Measurements from ENCODE around the gene HSF2BP. TPM values are rescaled to one million over a fixed set of nuclear protein-coding genes. Genes with fewer than 3 reads are reported as not detected.
A peak's percentile ranks its signal among the peaks of the same experiment; 100 is the strongest.

Gene HSF2BP
- polyA plus RNA-seq, 1 donor from 2014 or later = 0.89 TPM

DNA sequence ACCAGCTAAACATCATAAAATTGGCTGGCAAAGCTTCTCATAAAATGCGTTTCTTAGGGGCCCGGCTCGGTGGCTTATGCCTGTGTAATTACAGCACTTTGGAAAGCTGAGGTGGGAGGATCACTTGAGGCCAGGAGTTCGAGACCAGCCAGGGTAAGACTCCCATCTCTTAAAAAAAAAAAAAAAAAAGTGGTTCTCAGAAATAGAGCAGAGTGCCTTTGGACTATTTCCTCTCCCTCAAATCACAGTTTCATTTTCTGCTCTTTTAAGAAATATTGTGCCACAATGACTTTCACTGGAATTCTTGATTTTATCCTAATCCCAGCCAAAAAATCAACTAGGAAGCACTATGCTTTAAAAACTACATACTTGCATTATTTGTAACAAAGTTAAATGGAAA, 13.3 kb downstream of the HSF2BP start:
- Histone ChIP-seq H3K4me2 (ENCODE audit: low read length) (no peak overlapping the region), H2AFZ (ENCODE audit: low read depth, low read length) (no peak overlapping the region), H3K27me3 (ENCODE audit: insufficient read depth, low read depth, low read length) (no peaks in the 10 kb centered on the region), H3K9ac (ENCODE audit: low read length) (no peak overlapping the region), H3K9me2 (ENCODE audit: insufficient read depth, low read length) (no peaks in the 10 kb centered on the region), H3K9me3 (ENCODE audit: low read length) (no peaks in the 10 kb centered on the region), H3K4me3 (ENCODE audit: low read length) (no peak overlapping the region), H3F3A (ENCODE audit: insufficient read depth, low read length, poor library complexity, severe bottlenecking) (no peaks in the 10 kb centered on the region), H3K36me3 (ENCODE audit: insufficient read depth, low read length) (no peaks in the 10 kb centered on the region), H3K27ac (ENCODE audit: low read length) (no peak overlapping the region), H3K79me2 (replicated peaks; ENCODE audit: insufficient read depth, low read length) (no peaks in the 10 kb centered on the region), H4K20me1 (ENCODE audit: insufficient read depth) (no peaks in the 10 kb centered on the region)
- TF ChIP-seq, protein P1, sequence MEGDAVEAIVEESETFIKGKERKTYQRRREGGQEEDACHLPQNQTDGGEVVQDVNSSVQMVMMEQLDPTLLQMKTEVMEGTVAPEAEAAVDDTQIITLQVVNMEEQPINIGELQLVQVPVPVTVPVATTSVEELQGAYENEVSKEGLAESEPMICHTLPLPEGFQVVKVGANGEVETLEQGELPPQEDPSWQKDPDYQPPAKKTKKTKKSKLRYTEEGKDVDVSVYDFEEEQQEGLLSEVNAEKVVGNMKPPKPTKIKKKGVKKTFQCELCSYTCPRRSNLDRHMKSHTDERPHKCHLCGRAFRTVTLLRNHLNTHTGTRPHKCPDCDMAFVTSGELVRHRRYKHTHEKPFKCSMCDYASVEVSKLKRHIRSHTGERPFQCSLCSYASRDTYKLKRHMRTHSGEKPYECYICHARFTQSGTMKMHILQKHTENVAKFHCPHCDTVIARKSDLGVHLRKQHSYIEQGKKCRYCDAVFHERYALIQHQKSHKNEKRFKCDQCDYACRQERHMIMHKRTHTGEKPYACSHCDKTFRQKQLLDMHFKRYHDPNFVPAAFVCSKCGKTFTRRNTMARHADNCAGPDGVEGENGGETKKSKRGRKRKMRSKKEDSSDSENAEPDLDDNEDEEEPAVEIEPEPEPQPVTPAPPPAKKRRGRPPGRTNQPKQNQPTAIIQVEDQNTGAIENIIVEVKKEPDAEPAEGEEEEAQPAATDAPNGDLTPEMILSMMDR (IDR thresholded peaks at IDR 0.05; ENCODE audit: poor library complexity, severe bottlenecking) = no peak
- TF ChIP-seq EZH2 (IDR thresholded peaks at IDR 0.05; ENCODE audit: borderline replicate concordance, insufficient read depth, low read length, poor library complexity, severe bottlenecking) = no peak
- TF ChIP-seq RAD21 (conservative IDR thresholded peaks at IDR 0.05) = no peak
- no peak for TF ChIP-seq EP300 (conservative IDR thresholded peaks at IDR 0.05; ENCODE audit: poor library complexity, severe bottlenecking)
- no peak for TF ChIP-seq POLR2AphosphoS5 (IDR thresholded peaks at IDR 0.05)
- no peak for TF ChIP-seq MXI1 (conservative IDR thresholded peaks at IDR 0.05; ENCODE audit: poor library complexity, severe bottlenecking)
- no peak for TF ChIP-seq TAF1 (IDR thresholded peaks at IDR 0.05; ENCODE audit: low read depth)
- TF ChIP-seq SMC3 (conservative IDR thresholded peaks at IDR 0.05; ENCODE audit: poor library complexity) = no peak
- no peak for TF ChIP-seq REST (IDR thresholded peaks at IDR 0.05; ENCODE audit: borderline replicate concordance)

DNA sequence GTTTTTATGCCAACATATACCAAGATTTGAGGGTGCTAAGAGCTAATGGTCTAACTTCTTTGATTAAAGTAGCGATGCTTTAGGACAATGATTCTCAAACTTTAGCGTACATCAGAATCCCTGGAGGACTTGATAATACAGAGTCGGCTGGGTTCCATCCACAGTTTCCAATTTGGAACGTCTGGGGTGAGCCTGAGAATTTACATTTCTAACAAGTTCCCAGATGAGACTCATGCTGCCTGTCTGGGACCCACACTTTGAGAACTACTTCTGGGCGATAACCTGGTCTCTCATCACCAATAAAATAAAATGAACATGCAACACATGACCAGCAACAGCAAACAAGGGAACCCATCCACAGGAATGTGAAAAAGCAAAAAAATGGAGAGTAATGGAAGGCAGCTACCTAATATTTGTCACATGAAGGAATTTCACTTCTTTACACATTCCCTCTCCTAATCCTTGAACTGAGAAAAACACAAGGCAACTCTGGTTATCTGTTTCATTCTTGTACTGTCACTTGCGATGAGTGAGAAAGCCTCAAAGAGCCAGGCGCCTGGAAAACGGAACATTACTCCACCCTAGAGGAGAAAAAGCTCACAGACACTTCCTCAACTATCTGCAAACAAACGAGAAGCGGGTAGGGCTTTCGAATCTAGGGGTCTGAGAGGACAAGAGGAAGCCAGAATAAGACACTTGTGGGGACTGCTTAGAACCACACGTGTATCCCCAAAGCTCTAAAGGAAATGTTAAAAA, 14.0 kb downstream of the HSF2BP start:
- H2AFZ ChIP-seq (ENCODE audit: low read depth, low read length) = no peak overlapping the region
- no peak overlapping the region for H3K27ac ChIP-seq (ENCODE audit: low read length)
- H3K4me2 ChIP-seq (ENCODE audit: low read length) = no peak overlapping the region
- no peak overlapping the region for H3K9ac ChIP-seq (ENCODE audit: low read length)
- TF ChIP-seq TAF1 (IDR thresholded peaks at IDR 0.05; ENCODE audit: low read depth) = no peak
- TF ChIP-seq SMC3 (conservative IDR thresholded peaks at IDR 0.05; ENCODE audit: poor library complexity) = peak; percentile 75
- TF ChIP-seq POLR2AphosphoS5 (IDR thresholded peaks at IDR 0.05) = no peak
- no peak for TF ChIP-seq EP300 (conservative IDR thresholded peaks at IDR 0.05; ENCODE audit: poor library complexity, severe bottlenecking)
- TF ChIP-seq REST (IDR thresholded peaks at IDR 0.05; ENCODE audit: borderline replicate concordance) = no peak
- peak; percentile 73 for TF ChIP-seq RAD21 (conservative IDR thresholded peaks at IDR 0.05)
- no peak for TF ChIP-seq MXI1 (conservative IDR thresholded peaks at IDR 0.05; ENCODE audit: poor library complexity, severe bottlenecking)
- TF ChIP-seq, protein P1 (IDR thresholded peaks at IDR 0.05; ENCODE audit: poor library complexity, severe bottlenecking) = peak; percentile 68
- TF ChIP-seq EZH2 (IDR thresholded peaks at IDR 0.05; ENCODE audit: borderline replicate concordance, insufficient read depth, low read length, poor library complexity, severe bottlenecking) = no peak
- no peaks in the 10 kb centered on the region for H3K9me2 ChIP-seq (ENCODE audit: insufficient read depth, low read length)
- H3K9me3 ChIP-seq (ENCODE audit: low read length) = no peaks in the 10 kb centered on the region
- no peaks in the 10 kb centered on the region for H3K27me3 ChIP-seq (ENCODE audit: insufficient read depth, low read depth, low read length)
- no peaks in the 10 kb centered on the region for H3K79me2 ChIP-seq (replicated peaks; ENCODE audit: insufficient read depth, low read length)
- H4K20me1 ChIP-seq (ENCODE audit: insufficient read depth) = no peaks in the 10 kb centered on the region
- H3F3A ChIP-seq (ENCODE audit: insufficient read depth, low read length, poor library complexity, severe bottlenecking) = no peaks in the 10 kb centered on the region
- H3K36me3 ChIP-seq (ENCODE audit: insufficient read depth, low read length) = no peaks in the 10 kb centered on the region
- no peak overlapping the region for H3K4me3 ChIP-seq (ENCODE audit: low read length)
